HG03342 (cell line): ENCODE results near the gene COX14.

Experiments used
- ATAC-seq: cut with Tn5 transposase; IDR thresholded peaks from one replicate; pipeline ENCODE4 v1.9.1; 2021; ENCODE audit warnings: mild to moderate bottlenecking, moderate library complexity; ENCODE audit not compliant: unreplicated experiment

Gene COX14

DNA sequence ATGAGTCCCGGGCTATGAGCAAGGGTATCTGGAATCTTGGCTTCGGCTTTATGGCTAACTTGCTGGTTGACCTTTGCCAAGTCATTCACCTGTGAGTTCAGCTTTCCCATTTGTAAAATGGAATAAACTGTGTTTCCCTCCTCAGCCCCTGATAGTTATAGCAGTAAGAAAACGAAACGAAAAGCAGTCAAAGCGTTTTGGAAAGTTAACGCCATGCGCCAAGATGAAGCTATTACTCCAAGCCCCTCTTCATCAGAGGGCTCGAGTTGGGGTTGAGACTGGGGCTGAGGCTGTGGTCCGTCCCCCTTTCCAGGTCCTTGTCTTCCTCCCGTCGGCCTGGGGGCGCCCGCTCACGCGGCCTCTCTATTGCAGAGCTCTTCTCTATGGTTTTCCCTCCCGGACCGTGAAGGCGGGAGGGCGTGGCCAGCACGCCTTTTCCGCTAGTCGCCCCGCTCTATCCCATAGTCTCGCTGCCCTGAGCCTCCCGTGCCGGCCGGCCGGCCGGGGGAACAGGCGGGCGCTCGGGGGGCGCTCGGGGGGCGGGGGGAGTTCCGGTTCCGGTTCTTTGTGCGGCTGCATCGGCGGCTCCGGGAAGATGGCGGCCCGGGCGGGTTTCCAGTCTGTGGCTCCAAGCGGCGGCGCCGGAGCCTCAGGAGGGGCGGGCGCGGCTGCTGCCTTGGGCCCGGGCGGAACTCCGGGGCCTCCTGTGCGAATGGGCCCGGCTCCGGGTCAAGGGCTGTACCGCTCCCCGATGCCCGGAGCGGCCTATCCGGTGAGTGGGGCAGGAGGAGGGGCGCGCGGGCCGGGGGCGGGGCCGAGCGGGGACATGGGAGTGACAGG is 27.0 kb upstream of the COX14 start, which contains the start of gene SMARCD1:
TSS of gene SMARCD1 (plus strand) at position 568 of the 840 bp plus-strand sequence. CDS start at position 596, 28 bp downstream.
- peak; percentile 77 for ATAC-seq

GRCh38 chr12:50085615-50086072 is 26.4 kb upstream of the COX14 start:
- no peak for ATAC-seq

- ATAC-seq, result no peak
Observed at GRCh38 chr12:50086148-50086547, 25.9 kb upstream of the COX14 start.

DNA sequence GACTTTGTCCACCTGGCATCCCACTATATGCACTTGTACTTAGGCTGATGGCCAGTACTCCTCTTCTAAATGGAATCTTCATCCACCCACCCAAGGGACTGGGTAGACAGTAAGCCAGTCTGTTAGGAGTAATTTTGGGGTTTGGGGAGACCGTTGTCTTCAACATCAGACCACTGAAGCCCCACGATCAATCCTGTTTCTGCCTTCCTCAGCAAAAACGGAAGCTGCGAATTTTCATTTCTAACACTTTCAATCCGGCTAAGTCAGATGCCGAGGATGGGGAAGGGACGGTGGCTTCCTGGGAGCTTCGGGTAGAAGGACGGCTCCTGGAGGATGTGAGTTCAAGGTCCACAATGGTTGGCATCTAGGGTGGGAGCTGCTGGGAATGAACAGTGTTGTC is 24.9 kb upstream of the COX14 start:
- no peak for ATAC-seq

DNA sequence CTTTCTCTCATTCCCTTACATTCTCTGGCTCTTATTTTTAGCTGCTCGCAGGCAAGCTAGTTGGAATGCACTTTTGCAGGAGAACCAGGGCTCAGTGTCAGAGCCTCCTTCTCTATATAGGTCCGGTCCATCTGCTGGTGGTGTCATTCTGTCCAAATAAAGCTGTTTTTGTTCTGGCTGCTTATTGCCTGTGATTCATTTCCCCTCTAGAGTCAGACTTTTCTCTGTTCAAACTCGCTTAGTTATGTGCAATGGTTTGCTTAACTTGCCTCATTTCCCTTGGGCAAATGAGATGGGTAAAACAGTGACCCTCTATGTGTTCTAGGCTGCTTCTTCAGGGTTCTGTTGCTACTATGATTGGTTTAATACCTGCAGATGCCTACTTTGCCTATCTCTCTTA is 24.0 kb upstream of the COX14 start:
- ATAC-seq, result no peak

- no peak for ATAC-seq
Observed at GRCh38 chr12:50088577-50089335, 23.3 kb upstream of the COX14 start.

DNA sequence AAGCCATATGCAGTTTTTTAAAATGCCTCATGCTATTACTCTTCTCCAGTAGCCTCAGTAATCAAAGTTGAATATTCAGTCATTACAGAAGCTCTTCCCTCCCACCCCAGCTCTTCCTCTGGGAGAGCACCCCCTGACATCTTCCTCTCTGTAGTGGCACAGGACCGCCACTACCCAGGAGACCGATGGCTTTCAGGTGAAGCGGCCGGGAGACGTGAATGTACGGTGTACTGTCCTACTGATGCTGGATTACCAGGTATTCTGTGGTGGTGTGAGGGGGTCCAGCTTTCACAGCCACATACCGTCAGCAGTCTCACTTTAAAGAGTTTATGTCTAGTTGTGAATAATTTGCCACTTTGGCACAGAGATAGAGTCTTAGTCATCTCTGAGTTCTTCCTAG is 22.3 kb upstream of the COX14 start:
- ATAC-seq, result no peak

DNA sequence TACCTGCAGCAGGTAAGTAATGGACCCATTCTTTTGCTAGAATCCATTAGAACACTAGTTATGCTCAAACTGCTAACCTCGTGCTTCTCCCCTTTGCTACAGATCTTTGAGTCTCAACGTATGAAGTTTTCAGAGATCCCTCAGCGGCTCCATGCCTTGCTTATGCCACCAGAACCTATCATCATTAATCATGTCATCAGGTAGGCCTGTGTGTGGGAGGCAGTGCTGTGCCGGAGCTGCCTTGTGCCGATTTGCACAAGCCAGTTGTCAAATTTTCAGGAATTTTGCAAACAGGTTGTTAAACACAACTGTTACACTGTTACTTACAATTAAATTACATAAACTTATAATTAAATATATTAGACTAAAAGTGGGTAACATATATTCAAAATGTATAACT is 21.6 kb upstream of the COX14 start:
- no peak for ATAC-seq

DNA sequence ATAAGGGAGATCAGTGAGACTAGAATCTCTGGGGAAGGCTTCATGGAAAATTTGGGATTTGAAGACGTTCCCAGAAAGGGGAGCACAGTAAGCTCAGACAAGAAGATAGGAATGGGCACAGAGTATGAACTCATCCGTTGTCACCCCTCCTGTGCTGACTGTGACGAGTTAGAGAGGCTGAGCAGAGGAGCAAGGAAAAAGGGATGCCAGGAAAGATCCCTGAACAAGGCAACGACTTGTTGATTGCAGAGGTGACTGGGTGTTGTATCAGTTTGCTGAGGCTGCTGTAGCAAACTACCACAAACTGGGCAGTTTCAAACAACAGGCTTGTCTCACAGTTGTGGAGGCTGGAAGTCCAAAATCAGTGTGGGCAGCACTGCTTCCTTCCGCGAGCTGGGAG is 14.1 kb upstream of the COX14 start:
- no peak for ATAC-seq

- no peak for ATAC-seq
Observed at GRCh38 chr12:50099302-50100008, 12.6 kb upstream of the COX14 start.

- no peak for ATAC-seq
Observed at GRCh38 chr12:50100561-50100960, 11.5 kb upstream of the COX14 start.

DNA sequence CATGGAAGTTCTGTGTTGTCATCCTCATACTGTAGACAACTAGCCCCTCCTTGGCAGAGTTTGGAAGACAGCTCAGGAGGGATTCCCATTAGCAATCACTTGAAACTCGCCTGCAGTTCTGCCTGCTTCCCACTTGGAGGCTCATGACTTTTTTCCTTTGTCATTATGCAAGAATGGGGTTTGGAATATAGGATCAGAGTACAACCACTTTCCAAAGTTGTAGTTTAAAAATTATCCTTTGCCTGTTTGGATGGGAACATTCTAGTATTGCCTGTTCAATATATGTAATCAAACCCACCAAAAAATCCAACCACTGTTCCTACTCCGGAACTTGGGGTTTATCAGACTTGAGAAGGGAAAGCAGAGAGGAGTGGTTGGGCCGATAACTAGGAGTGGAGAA is 10.4 kb upstream of the COX14 start:
- ATAC-seq, result no peak

- ATAC-seq, result no peak
Observed at GRCh38 chr12:50102131-50102531, 9.9 kb upstream of the COX14 start.

DNA sequence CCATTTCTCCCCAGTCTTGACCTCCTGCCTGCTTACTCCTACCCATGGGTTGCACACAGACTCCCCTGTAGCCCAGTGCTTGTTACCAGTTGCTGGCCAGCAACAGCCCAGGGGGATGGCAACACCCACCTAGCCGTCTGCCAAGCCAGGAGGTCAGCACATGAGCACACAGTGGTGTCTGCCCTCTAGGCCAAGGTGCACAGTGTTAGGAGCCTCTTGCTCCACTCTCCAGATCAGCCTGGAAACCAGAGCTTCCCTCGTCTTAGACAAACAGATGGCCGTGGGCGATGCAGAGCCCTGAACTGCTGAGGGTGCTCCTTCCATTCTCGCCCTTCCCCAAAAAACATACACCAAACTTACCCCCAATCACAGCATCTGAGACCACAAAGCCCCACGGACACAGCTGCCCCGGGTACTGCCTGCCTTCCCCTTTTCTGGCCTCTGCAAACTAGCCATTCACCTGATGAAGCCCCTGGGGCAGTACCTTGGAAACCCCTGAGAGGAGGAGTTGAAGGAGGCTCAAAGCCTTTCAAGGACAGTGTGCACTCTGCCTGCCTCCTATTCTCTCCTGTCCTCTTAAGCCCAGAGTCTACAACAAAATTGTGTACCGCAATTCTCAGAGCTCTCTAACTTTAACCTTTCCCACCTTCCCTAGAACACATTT is 9.3 kb upstream of the COX14 start:
- no peak for ATAC-seq

GRCh38 chr12:50103351-50103750 is 8.7 kb upstream of the COX14 start:
- no peak for ATAC-seq

DNA sequence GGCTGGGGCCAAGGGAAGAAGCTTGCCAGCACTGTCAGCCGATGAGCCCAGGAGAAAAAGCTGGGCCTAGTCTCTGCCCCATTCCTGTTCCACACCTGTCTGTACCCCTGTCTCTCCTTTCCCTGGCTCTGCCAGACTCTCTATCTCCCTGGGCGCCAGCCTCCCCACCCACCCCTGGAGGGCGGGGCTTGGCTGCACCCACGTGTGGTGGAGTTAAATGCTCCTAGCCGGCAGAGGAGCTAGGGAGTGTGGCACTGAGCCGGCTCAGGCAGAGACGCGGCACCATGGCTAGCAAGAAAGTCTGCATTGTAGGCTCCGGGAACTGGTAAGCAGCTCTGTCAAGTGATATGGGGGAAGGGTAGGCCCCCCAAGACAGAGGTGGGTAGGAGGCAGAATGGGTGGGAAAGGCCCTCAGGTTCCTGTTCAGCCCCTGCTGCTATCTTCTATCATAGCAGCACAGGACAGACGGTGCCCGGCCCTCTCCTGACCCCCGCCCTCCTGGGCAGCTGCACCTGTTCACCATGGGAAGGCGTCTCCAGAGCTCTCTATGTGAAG is 8.2 kb upstream of the COX14 start, which contains the start of gene GPD1:
TSS of gene GPD1 (plus strand) at position 242 of the 555 bp plus-strand sequence. CDS start at position 285, 43 bp downstream.
- ATAC-seq, result no peak

DNA sequence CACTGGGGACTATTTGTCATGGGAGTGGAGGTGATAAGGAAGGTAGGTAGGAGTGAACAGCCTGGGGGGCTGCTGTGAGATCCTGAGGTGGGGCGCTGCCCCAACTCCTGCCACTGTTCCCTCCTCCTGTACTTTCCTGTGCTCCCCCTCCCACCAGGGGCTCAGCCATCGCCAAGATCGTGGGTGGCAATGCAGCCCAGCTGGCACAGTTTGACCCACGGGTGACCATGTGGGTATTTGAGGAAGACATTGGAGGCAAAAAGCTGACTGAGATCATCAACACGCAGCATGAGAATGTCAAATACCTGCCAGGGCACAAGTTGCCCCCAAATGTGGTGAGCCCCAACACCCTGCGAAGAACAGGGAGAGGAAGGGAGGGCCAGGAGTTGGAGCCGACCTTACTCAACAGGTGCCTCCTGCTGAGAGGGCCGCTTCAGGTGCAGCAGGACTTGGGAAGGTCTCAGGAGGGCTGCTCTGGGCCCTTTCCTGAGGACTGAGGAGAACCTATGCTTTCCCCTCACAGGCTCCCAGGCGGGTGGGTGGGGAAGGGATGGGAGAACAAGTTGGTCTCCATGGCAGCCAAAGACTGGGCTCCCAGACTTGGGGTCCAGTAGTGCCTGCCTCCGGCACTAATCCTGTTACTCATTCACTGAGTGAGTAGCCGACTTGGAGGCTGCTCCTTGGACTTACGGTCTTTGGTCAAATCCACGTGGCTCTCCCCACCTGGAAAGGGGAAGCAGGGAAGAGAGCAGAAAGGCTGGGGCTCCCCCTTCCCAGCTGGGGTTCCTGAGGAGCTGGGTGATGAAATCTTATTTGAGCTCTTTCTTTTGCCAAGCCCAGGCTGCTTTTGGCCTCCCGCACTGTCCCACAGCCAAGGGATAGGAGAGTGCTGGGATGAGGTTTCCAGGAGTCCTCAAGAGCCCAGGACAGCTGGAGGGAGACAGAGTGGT is 7.3 kb upstream of the COX14 start:
- ATAC-seq, result no peak

DNA sequence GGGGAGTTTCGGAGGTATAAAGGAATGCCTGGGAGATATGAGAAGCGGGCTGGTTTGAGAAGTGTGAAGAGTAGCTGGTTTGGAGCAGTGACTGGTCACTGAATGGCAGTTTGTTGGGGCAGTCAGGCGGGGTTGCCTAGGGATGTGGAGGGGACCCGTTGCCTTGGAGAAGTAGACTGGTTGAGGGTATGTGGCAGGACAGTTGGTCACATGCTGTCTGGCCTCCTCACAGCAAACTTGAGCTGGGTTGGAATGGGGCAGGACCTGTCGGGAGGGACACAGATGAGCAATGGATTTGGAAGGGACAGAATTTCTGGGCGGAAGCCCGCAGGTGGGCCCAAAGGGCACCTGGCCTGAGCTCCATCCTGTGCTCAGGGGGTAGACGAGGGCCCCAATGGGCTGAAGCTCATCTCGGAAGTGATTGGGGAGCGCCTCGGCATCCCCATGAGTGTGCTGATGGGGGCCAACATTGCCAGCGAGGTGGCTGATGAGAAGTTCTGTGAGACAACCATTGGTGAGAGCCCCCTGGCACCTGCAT is 6.1 kb upstream of the COX14 start:
- no peak for ATAC-seq

DNA sequence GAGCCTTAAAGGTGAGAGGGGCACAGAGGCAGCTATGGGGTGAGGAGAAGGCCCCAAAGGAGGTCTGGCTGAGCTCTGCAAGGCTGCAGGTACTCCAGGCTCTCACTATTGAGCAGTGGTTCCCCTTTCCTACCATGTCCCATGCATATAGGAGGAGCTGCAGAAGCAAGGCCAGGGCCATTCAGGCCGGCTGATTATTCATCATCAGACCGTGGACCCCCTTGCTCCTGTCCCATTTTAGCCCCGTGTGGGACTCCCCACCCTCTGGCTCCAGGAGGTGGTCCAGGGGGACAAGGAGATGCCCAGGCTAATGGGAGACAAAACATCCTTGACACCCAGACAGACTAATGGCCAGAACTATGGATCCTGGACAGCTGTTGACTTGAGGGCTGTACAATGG is 5.1 kb upstream of the COX14 start:
- no peak for ATAC-seq
